Neural cell (in vitro differentiated cells): ENCODE measurements around the gene MPP3. TPM values are rescaled to one million over a fixed set of nuclear protein-coding genes. Genes with fewer than 3 reads are reported as not detected.

Source experiments
- H2AFZ ChIP-seq: fragments of 200-600, 300-800 bp; sonication (generic), shearing (Covaris generic); 2 replicates; pipeline ENCODE4 v1.6.0; 2014; ENCODE audit warnings: low read depth, mild to moderate bottlenecking, antibody characterized with exemption, low read length, moderate library complexity
- H3F3A ChIP-seq: fragments of 200-600 bp; shearing (Covaris generic); 2 replicates; pipeline ENCODE4 v1.6.1; 2016; ENCODE audit warnings: mild to moderate bottlenecking, moderate library complexity, mixed read lengths, antibody characterized with exemption, low read length; ENCODE audit not compliant: insufficient read depth, poor library complexity, severe bottlenecking
- H3K27ac ChIP-seq: fragments of 200-600, 300-800 bp; sonication (generic), shearing (Covaris generic); 2 replicates; pipeline ENCODE4 v1.5.1; 2014; ENCODE audit warnings: mild to moderate bottlenecking, low read length, moderate library complexity
- H3K27me3 ChIP-seq: fragments of 300-800, 200-600 bp; sonication (generic), shearing (Covaris generic); 2 replicates; pipeline ENCODE4 v1.6.0; 2014; ENCODE audit warnings: mild to moderate bottlenecking, low read depth, low read length, moderate library complexity; ENCODE audit not compliant: insufficient read depth
- H3K36me3 ChIP-seq: fragments of 300-800, 200-600 bp; sonication (generic), shearing (Covaris generic); 2 replicates; pipeline ENCODE4 v1.5.1; 2014; ENCODE audit warnings: mild to moderate bottlenecking, antibody characterized with exemption, low read length, moderate library complexity; ENCODE audit not compliant: insufficient read depth
- H3K4me2 ChIP-seq: fragments of 300-800, 200-600 bp; sonication (generic), shearing (Covaris generic); 2 replicates; pipeline ENCODE4 v1.6.0; 2014; ENCODE audit warnings: mild to moderate bottlenecking, low read length
- H3K4me3 ChIP-seq: fragments of 300-800, 200-600 bp; sonication (generic), shearing (Covaris generic); 2 replicates; pipeline ENCODE4 v1.5.1; 2014; ENCODE audit warnings: mild to moderate bottlenecking, low read length, moderate library complexity
- H3K79me2 ChIP-seq: fragments of 200-600 bp; shearing (Covaris generic); replicated peaks from 2 replicates; pipeline ENCODE4 v1.6.0; 2014; ENCODE audit warnings: mild to moderate bottlenecking, low read length, moderate library complexity; ENCODE audit not compliant: insufficient read depth
- H3K9ac ChIP-seq: fragments of 300-800, 200-600 bp; sonication (generic), shearing (Covaris generic); 2 replicates; pipeline ENCODE4 v1.6.1; 2016; ENCODE audit warnings: mild to moderate bottlenecking, low read length, mixed read lengths
- H3K9me2 ChIP-seq: fragments of 200-600 bp; shearing (Covaris generic); 2 replicates; pipeline ENCODE4 v1.6.1; 2016; ENCODE audit warnings: mild to moderate bottlenecking, low read length, mixed read lengths; ENCODE audit not compliant: insufficient read depth
- H3K9me3 ChIP-seq: fragments of 200-600, 300-800 bp; sonication (generic), shearing (Covaris generic); 2 replicates; pipeline ENCODE4 v1.6.1; 2016; ENCODE audit warnings: mild to moderate bottlenecking, mixed run types, low read length, moderate library complexity, mixed read lengths
- H4K20me1 ChIP-seq: fragments of 200-600 bp; shearing (Covaris generic); 2 replicates; pipeline ENCODE4 v1.6.1; 2016; ENCODE audit warnings: mild to moderate bottlenecking, mixed run types; ENCODE audit not compliant: insufficient read depth
- EP300 ChIP-seq: fragments of 450-650 bp; conservative IDR thresholded peaks from 2 replicates; pipeline ENCODE4 v1.6.1; 2014; ENCODE audit warnings: antibody characterized with exemption, mild to moderate bottlenecking, moderate library complexity; ENCODE audit not compliant: poor library complexity, severe bottlenecking
- EZH2 ChIP-seq: fragments of 200-600, 300-800 bp; shearing (Covaris generic), sonication (generic); IDR thresholded peaks from 2 replicates; pipeline ENCODE4 v1.6.1; 2014; ENCODE audit warnings: antibody characterized with exemption, low read length, borderline replicate concordance, mild to moderate bottlenecking; ENCODE audit not compliant: insufficient read depth, poor library complexity, severe bottlenecking
- MXI1 ChIP-seq: fragments of 450-650 bp; conservative IDR thresholded peaks from 2 replicates; pipeline ENCODE4 v1.6.1; 2014; ENCODE audit warnings: antibody characterized with exemption, mild to moderate bottlenecking; ENCODE audit not compliant: poor library complexity, severe bottlenecking
- POLR2AphosphoS5 ChIP-seq: IDR thresholded peaks from 2 replicates; pipeline ENCODE4 v1.6.1; 2012
- RAD21 ChIP-seq: fragments of 450-650 bp; conservative IDR thresholded peaks from 2 replicates; pipeline ENCODE4 v1.6.1; 2014; ENCODE audit warnings: antibody characterized with exemption, mild to moderate bottlenecking, moderate library complexity
- SMC3 ChIP-seq: fragments of 450-650 bp; conservative IDR thresholded peaks from 2 replicates; pipeline ENCODE4 v1.6.1; 2014; ENCODE audit warnings: antibody characterized with exemption, mild to moderate bottlenecking, moderate library complexity; ENCODE audit not compliant: poor library complexity
- TAF1 ChIP-seq: IDR thresholded peaks from 2 replicates; pipeline ENCODE4 v1.6.1; 2012; ENCODE audit warnings: low read depth
- polyA plus RNA-seq: library from polyadenylated mRNA; depleted of rRNA; stranded (reverse); fragments of >200 nt; gene quantifications from 2 replicates; pipeline ENCODE4 v1.2.3, GENCODE V29; 2014
- TF ChIP-seq, protein P1 (sequence below): fragments of 450-650 bp; IDR thresholded peaks from 2 replicates; pipeline ENCODE4 v1.5.1; 2014; ENCODE audit warnings: antibody characterized with exemption, mild to moderate bottlenecking, moderate library complexity; ENCODE audit not compliant: poor library complexity, severe bottlenecking
- TF ChIP-seq, protein P2 (sequence below): IDR thresholded peaks from 2 replicates; pipeline ENCODE4 v1.6.1; 2012; ENCODE audit warnings: borderline replicate concordance

Gene MPP3
- polyA plus RNA-seq, 1 donor from 2014 or later, result 48.1 TPM

DNA sequence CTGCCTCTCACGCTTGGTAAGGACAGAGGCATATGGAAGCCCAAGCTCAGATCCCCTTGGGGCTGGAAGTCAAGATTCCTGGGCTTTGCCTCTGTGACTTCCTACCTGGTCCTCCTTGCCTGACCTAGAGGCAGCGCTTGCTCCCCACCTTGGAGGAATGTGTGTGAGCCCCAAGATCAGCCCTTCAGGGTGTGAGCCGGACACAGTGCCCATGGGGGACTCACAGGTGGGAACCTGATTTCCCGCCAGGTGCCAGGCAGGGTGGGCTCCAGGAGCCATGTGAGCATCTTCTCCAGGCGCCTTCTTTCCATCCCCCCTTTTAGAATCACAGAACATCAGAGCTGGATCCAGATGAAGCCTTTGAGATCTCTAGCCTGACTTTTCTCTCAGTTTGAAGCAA, 24.2 kb upstream of the MPP3 start:
- H3K9me2 ChIP-seq, result no peaks in the 10 kb centered on the region
- no peaks in the 10 kb centered on the region for H3K79me2 ChIP-seq
- no peak overlapping the region for H3K27ac ChIP-seq
- no peaks in the 10 kb centered on the region for H3K36me3 ChIP-seq
- no peaks in the 10 kb centered on the region for H3K27me3 ChIP-seq
- no peaks in the 10 kb centered on the region for H3K9me3 ChIP-seq
- H3K4me3 ChIP-seq, result no peak overlapping the region
- no peak overlapping the region for H3K4me2 ChIP-seq
- H3F3A ChIP-seq, result no peaks in the 10 kb centered on the region
- H3K9ac ChIP-seq, result no peak overlapping the region
- TF ChIP-seq RAD21 (no peak), EZH2 (no peak), MXI1 (no peak), SMC3 (no peak), TAF1 (no peak), EP300 (no peak), POLR2AphosphoS5 (no peak)
- TF ChIP-seq, protein P1, sequence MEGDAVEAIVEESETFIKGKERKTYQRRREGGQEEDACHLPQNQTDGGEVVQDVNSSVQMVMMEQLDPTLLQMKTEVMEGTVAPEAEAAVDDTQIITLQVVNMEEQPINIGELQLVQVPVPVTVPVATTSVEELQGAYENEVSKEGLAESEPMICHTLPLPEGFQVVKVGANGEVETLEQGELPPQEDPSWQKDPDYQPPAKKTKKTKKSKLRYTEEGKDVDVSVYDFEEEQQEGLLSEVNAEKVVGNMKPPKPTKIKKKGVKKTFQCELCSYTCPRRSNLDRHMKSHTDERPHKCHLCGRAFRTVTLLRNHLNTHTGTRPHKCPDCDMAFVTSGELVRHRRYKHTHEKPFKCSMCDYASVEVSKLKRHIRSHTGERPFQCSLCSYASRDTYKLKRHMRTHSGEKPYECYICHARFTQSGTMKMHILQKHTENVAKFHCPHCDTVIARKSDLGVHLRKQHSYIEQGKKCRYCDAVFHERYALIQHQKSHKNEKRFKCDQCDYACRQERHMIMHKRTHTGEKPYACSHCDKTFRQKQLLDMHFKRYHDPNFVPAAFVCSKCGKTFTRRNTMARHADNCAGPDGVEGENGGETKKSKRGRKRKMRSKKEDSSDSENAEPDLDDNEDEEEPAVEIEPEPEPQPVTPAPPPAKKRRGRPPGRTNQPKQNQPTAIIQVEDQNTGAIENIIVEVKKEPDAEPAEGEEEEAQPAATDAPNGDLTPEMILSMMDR, result no peak
- TF ChIP-seq, protein P2, sequence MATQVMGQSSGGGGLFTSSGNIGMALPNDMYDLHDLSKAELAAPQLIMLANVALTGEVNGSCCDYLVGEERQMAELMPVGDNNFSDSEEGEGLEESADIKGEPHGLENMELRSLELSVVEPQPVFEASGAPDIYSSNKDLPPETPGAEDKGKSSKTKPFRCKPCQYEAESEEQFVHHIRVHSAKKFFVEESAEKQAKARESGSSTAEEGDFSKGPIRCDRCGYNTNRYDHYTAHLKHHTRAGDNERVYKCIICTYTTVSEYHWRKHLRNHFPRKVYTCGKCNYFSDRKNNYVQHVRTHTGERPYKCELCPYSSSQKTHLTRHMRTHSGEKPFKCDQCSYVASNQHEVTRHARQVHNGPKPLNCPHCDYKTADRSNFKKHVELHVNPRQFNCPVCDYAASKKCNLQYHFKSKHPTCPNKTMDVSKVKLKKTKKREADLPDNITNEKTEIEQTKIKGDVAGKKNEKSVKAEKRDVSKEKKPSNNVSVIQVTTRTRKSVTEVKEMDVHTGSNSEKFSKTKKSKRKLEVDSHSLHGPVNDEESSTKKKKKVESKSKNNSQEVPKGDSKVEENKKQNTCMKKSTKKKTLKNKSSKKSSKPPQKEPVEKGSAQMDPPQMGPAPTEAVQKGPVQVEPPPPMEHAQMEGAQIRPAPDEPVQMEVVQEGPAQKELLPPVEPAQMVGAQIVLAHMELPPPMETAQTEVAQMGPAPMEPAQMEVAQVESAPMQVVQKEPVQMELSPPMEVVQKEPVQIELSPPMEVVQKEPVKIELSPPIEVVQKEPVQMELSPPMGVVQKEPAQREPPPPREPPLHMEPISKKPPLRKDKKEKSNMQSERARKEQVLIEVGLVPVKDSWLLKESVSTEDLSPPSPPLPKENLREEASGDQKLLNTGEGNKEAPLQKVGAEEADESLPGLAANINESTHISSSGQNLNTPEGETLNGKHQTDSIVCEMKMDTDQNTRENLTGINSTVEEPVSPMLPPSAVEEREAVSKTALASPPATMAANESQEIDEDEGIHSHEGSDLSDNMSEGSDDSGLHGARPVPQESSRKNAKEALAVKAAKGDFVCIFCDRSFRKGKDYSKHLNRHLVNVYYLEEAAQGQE, result no peak
- H2AFZ ChIP-seq, result no peak overlapping the region
- H4K20me1 ChIP-seq, result no peaks in the 10 kb centered on the region

DNA sequence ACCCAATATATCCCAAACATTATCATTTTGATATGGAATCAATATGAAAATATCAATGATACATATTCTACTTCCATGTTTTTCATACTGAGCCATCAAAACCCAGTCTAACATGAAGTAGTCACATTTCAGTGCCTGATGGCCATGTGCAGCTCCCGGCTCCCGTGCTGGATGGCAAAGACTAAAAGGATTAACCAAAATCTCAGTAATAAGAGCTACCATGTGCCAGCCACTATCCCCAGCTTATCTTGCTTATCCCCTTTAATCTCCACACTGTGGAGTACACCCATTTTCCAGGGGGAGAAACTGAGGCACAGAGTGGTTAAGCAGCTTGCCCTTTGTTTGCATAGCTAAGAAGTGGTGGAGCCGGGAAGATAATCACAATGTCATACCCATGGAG, 23.2 kb upstream of the MPP3 start:
- Histone ChIP-seq H3K27ac (no peak overlapping the region), H3K4me2 (no peak overlapping the region), H4K20me1 (no peaks in the 10 kb centered on the region), H3K9me2 (no peaks in the 10 kb centered on the region), H3K79me2 (no peaks in the 10 kb centered on the region), H3K9ac (no peak overlapping the region), H3K27me3 (no peaks in the 10 kb centered on the region), H3K36me3 (no peaks in the 10 kb centered on the region), H3K9me3 (no peaks in the 10 kb centered on the region), H3K4me3 (no peak overlapping the region), H2AFZ (no peak overlapping the region), H3F3A (no peaks in the 10 kb centered on the region)
- TF ChIP-seq EP300 (no peak), TAF1 (no peak), POLR2AphosphoS5 (no peak), EZH2 (no peak), MXI1 (no peak), RAD21 (no peak), SMC3 (no peak)
- TF ChIP-seq, protein P2, result no peak
- TF ChIP-seq, protein P1, result no peak
